Epithelial cell of prostate (primary cell): ENCODE results near the gene SEBOX.
A peak's percentile ranks its signal among the peaks of the same experiment; 100 is the strongest.

Experiments
- DNase-seq: peaks from one replicate; pipeline ENCODE4 v3.0.0-alpha.2; 2011; ENCODE audit warnings: low read depth, low spot score
- H3K27ac ChIP-seq: fragments of 450-650 bp; 2 replicates; pipeline ENCODE4 v1.5.1; 2017; ENCODE audit warnings: mild to moderate bottlenecking

The SEBOX gene, protein sequence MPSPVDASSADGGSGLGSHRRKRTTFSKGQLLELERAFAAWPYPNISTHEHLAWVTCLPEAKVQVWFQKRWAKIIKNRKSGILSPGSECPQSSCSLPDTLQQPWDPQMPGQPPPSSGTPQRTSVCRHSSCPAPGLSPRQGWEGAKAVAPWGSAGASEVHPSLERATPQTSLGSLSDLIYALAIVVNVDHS

DNA sequence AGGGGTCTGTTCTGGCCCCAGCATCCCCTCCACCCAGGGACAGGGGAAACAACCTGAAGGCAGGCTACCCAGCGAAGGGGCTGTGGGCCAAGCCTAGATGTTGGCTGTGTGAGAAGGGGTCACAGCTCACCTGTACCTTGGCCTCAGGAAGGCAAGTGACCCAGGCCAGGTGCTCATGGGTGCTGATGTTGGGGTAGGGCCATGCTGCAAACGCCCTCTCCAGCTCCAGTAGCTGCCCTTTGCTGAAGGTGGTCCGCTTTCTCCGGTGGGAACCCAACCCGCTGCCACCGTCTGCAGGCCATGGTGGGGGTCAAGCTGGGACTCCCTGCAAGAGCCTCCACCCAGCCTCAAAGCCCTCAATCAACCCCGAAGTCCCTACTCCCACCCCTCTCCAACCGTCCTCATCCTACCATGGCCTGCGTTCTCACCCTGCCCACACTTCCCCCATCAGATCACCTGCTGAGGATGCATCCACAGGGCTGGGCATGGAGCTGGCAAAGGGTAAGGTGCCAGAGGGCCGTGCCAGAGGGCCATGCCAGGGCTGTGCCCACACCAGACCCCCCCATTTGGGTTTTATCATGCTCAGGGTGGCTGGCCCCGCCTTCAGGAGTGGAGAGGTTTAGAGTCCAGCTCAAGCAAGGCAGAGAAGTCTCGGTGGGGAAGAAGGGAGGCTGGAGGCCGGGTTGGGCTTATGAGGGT lies at the start of gene SEBOX:
TSS of gene SEBOX (minus strand) at position 535 of the 699 bp plus-strand sequence. CDS start at position 487, 48 bp downstream.
- H3K27ac ChIP-seq = no peak within 1 kb of the TSS

DNA sequence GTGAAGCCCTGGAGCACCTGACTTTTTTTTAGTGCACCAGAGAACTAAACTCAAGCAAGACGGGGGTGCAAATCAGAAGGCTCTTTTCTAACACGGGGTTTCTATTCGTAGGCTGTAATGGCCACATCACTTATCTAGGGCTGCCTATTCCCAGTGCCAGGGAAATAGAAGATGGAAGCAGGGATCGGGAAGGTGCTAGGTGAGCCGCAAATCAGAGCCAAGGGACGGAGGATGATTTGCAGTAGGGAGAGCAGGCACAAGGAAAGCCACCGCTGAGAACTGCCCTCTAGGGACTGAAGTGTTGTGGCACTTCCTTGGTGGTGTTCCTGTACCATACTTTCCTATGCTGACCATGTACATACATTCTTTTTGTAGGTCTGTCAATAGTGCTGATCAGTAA lies 48.8 kb upstream of the SEBOX start:
- no peak for DNase-seq
- no peak overlapping the region for H3K27ac ChIP-seq

More for the DNA sequence above, at the start of gene SEBOX:
- DNase-seq = no peak

DNA sequence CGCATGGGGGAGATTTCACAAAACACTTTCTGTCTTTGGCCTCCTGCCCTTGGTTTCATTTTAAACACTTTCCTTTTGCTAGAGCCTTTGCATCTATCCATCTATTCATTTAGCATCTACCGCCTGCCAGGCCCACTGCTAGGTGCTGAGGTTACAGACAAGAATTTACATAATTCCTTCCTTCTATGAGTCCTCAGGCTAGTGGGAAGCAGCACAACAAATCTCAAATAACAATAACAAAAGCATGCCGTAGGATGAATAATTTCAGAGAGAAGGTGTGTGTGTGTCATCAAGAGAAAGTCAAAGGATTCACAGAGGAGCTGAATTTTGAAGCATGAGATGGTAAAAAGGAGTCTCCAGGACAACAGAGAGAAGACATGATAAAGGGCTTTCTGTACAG lies 47.1 kb upstream of the SEBOX start:
- peak; percentile 26 for DNase-seq
- H3K27ac ChIP-seq = no peak overlapping the region

GRCh38 chr17:28407974-28408306 lies 42.9 kb upstream of the SEBOX start:
- H3K27ac ChIP-seq = peak overlapping the region; percentile 62
- no peak for DNase-seq

GRCh38 chr17:28407130-28407973 lies 42.4 kb upstream of the SEBOX start:
- H3K27ac ChIP-seq = peak overlapping the region; percentile 62

DNA sequence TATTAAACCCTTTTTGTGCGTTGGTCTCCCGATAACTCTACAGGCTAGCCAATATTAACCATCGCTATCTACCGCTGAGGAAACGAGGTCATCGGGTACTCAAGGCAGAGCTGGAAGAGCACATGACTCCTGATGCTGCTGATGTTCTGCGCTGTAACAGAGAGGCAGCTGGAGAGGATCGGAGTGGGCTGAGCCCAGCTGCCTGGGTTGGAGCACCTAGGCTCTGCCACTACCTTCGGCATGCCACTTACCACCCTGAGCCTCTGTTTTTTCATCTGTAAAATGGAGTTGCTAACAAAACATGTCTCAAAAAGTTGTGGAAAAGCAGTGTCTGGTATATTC lies 41.4 kb upstream of the SEBOX start:
- H3K27ac ChIP-seq = peak overlapping the region; percentile 62
- no peak for DNase-seq

More at GRCh38 chr17:28407130-28407973, 42.4 kb upstream of the SEBOX start:
- peak; percentile 86 for DNase-seq

DNA sequence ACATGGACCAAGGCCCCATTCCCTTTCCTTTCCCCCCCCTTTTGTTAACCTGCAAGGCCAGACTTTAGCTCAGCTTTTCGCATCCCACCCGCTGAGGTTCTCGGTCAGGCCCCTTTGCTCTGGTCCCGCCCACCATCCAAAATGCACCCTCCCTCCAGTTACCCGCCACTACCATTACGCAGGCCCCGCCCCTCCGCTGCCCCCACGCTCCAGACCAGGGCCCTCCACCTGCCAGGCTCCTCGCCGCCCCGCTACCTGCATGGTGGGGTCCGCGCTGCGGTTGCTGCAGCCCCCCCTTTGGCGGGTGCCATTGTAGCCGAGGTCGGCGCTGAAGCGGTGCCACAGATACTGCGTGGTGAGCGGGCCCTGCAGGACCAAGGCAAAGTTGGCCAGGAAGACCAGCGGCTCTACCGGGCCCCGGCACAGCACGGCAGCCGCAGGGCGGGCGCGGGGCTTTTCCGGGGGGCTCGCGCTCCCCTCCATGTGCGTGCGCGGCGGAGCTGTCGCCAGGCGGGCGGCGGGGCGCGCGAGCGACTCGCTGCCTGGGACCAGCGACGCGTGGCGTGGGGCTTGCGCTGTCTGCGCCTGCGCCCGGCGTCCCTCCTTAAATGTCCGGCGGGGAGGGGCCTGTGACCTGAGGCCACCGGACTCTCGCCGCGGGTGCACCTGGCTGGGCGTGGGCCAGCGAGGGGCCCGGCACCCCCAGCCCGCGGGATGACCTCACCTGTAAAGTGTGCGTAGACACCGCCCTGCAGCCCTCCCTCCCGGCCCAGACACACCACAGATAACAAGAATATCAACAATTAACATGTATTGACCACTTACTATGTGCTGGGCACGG lies 40.9 kb upstream of the SEBOX start, which contains the start of gene SLC46A1:
TSS of gene SLC46A1 (minus strand) at position 581 of the 841 bp plus-strand sequence. CDS start at position 483, 98 bp downstream.
- peak within 1 kb of the TSS; percentile 62 for H3K27ac ChIP-seq
- no peak for DNase-seq

DNA sequence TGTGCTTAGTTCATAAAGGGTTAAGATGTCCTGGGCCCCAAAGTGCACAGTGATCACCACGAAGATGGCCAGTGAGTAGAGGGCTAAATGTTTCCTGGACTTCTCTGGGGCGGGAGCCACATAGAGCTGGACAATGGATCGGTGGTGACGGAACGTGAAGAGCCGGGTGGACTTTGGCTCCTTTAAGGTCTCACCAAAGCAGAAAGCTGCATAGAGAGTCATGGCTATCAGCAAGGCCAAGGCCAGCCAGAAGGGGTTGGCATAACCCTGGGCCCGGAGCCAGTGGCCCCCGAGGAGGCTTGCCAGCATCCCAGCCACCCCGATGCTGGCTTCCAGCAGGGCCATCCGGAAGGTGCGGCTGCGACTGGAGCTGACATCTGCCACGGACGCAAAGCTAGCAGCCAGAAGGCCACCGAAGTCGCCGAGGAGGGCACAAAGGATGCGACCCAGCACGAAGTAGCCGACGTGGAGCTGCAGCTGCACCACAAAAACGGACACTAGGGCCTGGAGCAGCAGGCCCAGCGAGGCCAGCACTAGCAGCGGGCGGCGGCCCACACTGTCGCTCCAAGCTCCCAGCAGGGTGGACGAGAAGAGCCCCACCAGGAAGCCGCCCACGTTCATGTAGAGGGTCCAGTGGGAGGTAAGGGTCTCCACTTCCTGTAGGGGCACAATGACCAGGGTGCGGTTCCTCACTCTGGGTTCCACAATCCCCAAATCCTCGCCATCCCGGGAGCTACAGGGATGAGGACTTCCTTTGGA lies 40.0 kb upstream of the SEBOX start:
- DNase-seq = no peak
- no peak overlapping the region for H3K27ac ChIP-seq

DNA sequence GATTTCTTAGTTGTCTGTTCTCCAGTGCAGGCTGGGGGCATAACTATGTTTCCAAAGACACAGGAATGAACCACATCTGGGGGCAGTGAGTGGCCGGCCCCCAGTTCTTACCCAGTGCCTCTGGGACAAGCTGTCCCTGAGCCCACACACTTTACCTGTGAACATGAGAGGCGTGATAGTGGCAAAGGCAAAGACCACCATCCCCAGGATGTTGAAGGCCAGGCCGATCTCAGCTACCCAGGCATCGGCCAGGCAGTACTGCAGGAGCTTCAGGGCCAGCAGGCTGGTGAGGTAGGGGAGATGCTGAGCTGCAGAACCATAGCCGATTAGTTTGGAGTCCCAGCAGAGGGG lies 39.4 kb upstream of the SEBOX start:
- no peak for DNase-seq
- no peak overlapping the region for H3K27ac ChIP-seq

DNA sequence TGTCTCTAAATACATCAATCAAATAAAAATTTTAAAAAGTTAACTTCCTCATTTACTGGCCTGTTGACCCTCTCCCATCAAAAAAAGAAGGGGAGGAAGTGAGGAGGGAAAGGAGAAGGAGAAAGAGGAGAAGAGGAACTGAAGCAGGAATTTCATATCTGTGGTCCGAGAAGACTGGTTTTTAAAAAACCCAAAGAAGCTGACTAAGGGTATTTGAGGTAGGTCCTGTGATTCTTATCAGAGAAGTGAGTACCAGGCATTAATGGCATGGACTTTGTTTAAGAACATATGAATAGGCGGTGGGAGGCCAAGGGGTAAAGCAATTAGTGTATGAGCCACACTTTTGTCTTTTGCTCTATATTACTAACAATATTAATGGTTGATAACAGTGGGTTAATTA lies 39.0 kb upstream of the SEBOX start:
- no peak overlapping the region for H3K27ac ChIP-seq
- DNase-seq = no peak

GRCh38 chr17:28402844-28403243 lies 37.8 kb upstream of the SEBOX start:
- H3K27ac ChIP-seq = no peak overlapping the region
- DNase-seq = no peak

DNA sequence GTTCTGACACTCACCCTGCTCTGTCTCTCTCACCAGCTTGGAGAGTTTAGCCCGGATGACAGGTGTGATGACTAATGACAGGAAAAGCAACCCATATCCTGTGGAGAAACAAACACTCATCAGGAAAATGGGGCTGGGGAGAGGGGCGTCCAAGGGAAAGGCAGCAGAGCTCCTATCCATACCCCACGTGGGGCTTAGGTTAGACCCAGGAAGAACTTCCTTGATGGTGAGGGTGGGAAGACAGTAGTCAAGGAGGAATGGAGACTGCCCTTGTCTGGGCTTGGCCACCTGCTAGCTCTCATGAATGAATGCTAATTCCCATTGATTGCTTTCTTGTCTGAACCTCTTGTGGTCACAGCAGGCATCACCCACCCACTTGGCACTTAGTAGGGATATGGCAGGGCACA lies 37.2 kb upstream of the SEBOX start:
- no peak overlapping the region for H3K27ac ChIP-seq
- DNase-seq = no peak

DNA sequence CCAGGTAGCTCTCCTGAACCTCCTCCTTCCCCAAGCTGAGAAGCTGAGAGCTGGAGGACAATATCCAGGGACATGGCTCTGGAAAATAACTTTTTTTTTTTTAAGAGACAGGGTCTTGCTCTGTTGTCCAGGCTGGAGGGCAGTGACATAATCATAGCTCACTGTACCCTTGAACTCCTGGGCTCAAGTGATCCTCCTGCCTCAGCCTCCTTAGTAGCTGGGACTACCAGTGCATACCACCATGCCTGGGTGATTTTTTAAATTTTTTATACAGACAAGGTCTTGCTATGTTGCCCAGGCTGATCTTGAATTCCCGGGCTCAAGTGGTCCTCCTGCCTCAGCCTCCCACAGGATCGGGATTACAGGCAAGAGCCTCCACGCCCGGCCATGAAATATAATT lies 34.8 kb upstream of the SEBOX start:
- DNase-seq = no peak
- H3K27ac ChIP-seq = no peak overlapping the region

DNA sequence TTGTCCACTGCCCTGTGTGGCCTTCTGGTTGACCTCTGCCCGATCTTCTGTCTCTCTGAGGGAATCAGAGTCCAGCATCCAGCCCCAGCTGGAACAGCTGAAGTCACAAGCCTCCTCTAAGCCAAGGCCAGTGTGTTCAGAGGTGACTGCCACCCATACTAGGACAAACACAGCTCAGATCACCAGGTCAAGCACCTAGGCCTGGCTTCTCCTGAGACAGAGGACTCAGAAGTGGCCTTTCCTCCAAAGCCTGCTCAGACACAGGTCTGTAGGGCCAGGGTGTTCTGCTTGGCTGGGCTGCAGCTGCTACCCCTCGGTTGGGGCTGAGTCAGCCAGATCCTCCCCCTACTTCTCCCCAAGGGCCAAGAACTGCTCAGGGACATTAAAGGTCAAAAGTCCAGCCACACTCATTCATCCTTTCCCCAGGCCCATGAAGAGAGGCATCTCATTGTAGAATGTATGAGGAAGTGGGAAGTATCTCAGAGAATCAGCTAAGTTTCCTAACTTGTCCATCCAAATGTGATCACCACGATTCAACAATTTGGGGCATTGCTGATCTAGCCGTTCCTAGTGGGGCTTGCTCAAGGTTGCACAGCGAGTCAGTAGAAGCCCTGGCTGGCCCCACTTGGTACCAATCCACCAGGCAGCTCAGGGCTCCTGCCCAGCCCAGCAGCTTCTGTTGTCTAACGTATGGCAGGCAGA lies 33.4 kb upstream of the SEBOX start:
- DNase-seq = no peak
- no peak overlapping the region for H3K27ac ChIP-seq

DNA sequence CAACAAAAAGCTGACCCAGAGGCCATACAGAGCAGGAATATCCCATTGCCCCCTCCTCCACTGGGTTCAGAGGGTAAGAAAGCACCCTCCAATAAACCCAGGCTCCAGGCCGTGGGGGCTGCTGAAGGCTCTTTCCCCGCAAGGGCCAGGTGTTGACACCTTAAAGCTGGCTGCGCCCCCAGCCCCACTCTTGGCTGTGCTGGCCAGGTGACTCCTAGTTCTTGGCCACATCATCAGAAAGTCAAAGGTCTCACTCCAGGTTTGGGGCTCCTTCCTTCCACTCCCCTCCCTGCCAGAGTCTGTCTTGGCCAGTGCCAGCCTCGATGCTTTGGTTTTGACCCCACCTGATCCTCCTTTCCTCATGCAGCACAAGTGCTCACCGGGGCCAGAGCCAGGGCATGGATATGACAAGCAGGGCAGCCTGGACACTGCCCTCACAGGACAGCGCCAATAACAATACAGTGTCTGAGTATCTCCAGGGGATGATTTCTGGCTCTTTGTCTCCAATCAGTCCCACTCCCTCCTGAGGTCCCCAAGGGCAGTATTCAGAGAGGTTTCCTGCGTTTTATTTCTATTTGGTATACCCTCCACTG lies 32.8 kb upstream of the SEBOX start:
- no peak for DNase-seq
- no peak overlapping the region for H3K27ac ChIP-seq

GRCh38 chr17:28397275-28397674 lies 32.3 kb upstream of the SEBOX start:
- H3K27ac ChIP-seq = no peak overlapping the region
- DNase-seq = no peak

DNA sequence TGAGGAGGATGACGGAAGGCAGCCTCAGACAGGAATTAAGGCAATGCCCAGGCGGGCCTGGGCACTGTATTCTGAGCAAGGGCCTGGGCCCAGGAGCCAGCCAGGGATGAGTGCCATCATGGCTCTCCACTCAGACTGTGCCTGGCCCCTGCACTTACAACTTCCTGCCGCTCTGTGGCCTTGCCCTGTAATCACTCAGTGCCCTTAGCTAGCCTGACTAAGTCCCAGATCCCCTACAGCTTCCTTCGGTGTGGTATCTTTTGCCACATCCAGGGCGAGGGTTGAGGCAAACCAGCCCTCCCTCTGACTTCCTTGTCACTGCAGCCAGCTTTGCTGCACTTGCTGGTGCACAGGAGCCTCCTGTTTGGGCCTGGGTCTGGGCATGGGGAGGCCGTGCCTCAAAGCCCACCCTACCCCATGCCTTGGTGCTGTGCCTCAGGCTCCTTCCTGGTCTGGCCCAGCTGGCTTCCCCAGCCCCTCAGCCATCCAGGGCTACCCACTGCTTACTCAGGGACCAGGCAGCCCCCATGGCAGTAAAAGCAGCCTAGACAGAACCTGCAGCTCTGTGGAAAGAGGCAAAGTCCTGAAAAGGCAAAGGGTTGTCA lies 31.7 kb upstream of the SEBOX start:
- DNase-seq = no peak

GRCh38 chr17:28395968-28396367 lies 31.0 kb upstream of the SEBOX start:
- DNase-seq = no peak
- no peak overlapping the region for H3K27ac ChIP-seq

More for the DNA sequence above, 31.7 kb upstream of the SEBOX start:
- no peak overlapping the region for H3K27ac ChIP-seq
